SH-SY5Y (cell line): ENCODE data around the gene B3GAT2.

Source experiments
- GATA2 ChIP-seq: IDR thresholded peaks from 2 replicates; pipeline ENCODE4 v1.6.1; 2011; ENCODE audit warnings: mild to moderate bottlenecking, low read depth, low read length
- GATA3 ChIP-seq: IDR thresholded peaks from 2 replicates; pipeline ENCODE4 v1.6.1; 2011; ENCODE audit warnings: low read depth, mild to moderate bottlenecking, low read length, moderate library complexity

DNA sequence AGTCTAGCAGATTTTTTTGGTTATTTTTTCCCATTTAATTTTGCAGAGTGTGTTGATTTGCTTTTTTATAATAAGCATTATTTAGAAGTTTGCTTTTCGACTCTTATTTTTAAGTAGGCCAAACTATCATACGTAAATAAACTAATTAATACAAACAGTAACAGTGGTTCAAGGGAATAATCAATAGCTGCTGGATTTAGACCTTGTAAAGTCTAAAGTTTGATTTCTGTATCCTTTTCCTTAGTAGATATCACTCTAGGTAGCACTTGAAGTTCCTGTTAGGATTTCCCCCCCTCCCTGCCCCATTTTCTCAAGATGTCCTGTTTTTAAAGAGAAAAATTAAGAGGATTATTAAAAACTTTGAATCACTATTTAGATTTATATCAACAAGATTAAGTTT is 136.1 kb downstream of the B3GAT2 start:
- TF ChIP-seq GATA3: no peak
- no peak for TF ChIP-seq GATA2
